HTR-8/SVneo (cell line): ENCODE measurements around the gene EPHA6.
"Not testable (repeated sequence)": the region's sequence is repeated elsewhere in the genome, so short reads cannot be mapped to it uniquely, and the experiment has no call there.

ENCODE experiments used
- DNase-seq: peaks from one replicate; pipeline ENCODE4 v3.0.0; 2011; ENCODE audit warnings: low spot score, mixed read lengths; ENCODE audit not compliant: insufficient read length
- FAIRE-seq: peaks from 2 replicates; lab custom pipeline; 2011; peaks lifted over from hg19 to GRCh38; lab: Jason Lieb, UNC

The EPHA6 gene

DNA sequence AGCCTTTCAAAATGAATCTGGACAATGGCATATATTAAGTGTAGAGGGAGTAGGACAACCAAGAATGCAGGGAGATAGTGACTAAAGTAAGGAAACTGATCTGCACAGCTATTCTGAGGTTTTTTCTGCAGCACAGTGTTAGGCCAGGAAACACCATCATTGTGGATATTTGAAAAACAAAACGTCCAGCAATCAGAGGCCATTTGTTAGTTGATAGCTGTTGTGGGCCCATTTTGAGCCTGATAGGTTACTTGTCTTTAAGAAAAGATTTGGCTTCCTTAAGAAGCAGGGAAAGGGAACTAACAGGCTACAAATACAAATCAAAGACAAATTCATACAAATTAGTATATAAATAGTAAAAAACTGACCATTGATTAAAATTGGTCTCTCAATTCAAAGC lies 574.4 kb downstream of the EPHA6 start:
- DNase-seq = no peak
- FAIRE-seq = no peak

DNA sequence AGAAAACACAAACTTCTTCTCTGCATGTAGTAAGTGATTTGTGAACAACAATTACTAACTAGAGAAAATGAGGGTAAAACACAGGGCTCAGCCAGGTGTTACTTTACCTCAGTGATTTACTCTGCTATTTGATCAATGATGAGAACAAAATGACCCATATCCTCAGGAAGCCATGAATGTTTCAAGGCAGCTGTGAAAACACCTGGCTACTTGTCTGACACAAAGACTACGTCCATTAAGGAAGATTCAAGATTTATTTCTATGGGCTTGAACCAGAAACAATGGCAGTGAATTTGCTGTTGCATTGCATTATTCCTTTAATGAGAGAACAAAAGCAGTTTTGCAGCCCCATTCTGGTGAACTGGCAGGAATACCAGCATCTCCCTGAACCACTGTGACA lies 575.5 kb downstream of the EPHA6 start:
- FAIRE-seq = no peak
- DNase-seq = no peak

- FAIRE-seq (no peak), DNase-seq (no peak)
These were observed 576.8 kb downstream of the EPHA6 start for GRCh38 chr3:97391167-97391566.

GRCh38 chr3:97409612-97410011 lies 595.2 kb downstream of the EPHA6 start:
- DNase-seq (no peak), FAIRE-seq (no peak)

DNA sequence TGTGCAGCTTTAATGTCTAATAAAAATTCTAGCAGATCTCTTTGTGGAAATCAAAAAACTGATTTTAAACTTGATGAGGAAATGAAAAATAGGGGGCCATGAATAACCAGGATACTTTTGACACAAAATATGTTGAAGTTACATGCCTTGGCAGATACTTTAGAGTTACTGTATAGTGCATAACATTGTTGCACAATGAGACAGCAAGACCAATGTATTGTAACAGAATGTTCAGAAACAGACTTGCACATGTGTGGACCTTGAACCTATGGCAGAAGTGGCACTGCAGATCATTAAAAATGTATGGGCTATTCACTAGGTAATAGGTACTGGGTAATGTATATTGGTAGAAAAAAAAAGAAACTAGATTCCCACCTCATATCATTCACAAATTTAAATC lies 607.2 kb downstream of the EPHA6 start:
- DNase-seq (no peak), FAIRE-seq (no peak)

- DNase-seq = no peak
- FAIRE-seq = no peak
These were observed 610.6 kb downstream of the EPHA6 start for GRCh38 chr3:97425002-97425401.

DNA sequence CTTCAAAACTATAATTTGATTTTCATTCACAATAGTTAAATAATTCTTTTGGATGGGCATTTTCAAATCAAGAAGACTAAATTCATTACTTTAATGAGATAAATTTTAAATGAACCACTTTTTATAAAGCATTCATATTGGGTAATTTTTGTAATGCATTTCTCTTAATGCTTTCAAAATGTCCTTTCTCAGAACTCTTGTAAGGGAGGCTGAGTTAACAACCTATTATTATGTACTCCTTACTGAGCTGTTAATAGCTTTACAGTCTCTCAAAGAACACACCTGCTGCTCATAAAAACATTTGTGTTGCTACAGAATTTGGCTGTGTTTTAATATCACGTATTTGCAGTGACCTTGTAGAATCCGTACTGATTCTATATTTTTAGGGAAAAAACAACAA lies 616.2 kb downstream of the EPHA6 start:
- DNase-seq = no peak
- no peak for FAIRE-seq

DNA sequence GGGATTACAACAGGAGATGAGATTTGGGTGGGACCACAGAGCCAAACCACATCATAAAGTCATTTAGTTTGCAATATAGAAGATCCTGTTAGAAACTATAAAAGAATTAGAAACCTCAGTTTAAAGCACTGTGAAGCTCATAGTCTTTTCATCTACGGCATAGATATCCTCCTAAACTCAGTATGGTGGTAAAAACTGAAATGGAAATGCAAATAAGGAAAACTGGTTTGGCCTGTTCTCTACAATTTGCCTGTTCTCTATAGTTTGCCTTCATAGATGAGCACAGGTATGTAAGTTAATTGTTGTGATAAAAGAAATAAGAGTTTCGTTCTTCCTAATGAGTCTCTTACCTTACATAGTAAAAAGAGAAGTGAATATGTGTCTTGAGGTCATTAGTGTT lies 618.5 kb downstream of the EPHA6 start:
- no peak for FAIRE-seq
- no peak for DNase-seq

DNA sequence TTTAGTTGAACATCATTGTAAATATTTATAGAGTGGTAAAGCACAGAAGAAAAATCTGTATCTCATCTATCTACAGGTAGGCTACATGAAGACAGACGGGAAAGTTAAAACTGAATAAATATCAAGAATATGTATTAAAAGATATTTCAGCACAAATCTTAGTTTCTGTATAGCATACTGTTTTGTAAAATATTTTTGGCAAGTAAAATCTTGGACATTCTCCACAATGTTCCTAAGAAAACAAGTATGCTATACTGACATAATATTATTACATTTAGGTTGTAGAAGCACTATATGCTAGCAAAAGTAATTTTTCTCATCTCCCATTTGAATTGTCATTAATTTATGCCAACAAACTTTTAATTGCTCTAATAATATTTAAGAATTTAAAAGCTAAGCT lies 623.7 kb downstream of the EPHA6 start:
- FAIRE-seq (no peak), DNase-seq (no peak)

DNA sequence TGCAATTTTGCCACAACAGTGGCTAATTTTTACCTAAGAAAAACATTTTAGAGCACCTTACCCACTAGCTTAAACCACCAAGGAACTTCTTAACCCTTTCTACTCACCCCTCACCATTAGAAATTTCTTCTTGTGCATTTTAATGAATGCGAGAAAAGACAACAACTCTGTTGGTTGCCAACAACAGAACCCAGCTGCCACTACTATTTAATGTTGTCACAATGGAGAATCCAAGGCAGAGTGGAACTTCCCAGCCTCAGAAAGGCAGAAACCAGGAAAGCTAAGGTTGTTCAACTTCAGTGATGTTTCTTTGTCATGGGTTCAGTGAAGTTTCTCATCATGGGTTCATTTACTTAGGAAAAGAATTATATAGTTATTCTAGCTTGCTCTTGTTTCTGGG lies 625.0 kb downstream of the EPHA6 start:
- no peak for DNase-seq
- no peak for FAIRE-seq

- no peak for DNase-seq
- FAIRE-seq = no peak
These were observed 649.6 kb downstream of the EPHA6 start for GRCh38 chr3:97464035-97464434.

GRCh38 chr3:97470481-97470880 lies 656.1 kb downstream of the EPHA6 start:
- FAIRE-seq = no peak
- DNase-seq = no peak

DNA sequence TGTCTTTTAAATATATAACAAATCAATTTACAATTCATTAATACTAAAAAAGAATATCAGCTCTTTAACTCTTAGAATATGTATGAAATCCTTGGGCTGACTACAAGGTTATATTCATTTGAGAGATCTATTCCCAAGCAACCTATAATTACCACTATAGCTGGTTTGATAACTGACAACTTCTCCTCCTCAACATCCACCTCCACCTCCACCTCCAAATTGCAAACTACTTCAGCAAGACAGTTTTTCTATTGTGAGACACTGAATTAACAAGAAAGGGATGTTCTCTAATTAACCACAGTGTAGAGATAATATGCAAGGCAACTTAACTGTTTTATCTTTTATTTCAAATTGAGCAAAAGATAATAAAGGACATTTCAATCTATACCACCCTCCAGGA lies 665.3 kb downstream of the EPHA6 start:
- FAIRE-seq = no peak
- no peak for DNase-seq

DNA sequence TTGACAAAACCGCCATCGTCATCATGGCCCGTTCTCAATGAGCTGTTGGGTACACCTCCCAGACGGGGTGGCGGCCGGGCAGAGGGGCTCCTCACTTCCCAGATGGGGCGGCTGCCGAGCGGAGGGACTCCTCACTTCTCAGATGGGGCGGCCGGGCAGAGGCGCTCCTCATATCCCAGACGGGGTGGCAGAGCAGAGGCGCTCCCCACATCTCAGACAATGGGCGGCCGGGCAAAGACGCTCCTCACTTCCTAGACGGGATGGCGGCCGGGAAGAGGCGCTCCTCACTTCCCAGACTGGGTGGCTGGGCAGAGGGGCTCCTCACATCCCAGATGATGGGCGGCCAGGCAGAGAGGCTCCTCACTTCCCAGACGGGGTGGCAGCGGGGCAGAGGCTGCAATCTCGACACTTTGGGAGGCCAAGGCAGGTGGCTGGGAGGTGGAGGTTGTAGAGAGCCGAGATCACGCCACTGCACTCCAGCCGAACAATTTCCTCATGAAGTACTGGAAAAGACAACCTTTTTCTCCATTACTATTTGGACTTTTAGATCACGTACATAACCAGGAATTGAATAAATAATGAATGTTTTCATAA lies 666.4 kb downstream of the EPHA6 start:
- not testable (repeated sequence) for FAIRE-seq, DNase-seq

- FAIRE-seq = no peak
- no peak for DNase-seq
These were observed 667.0 kb downstream of the EPHA6 start for GRCh38 chr3:97481416-97481815.

- FAIRE-seq (no peak), DNase-seq (no peak)
These were observed 670.8 kb downstream of the EPHA6 start for GRCh38 chr3:97485206-97485605.

DNA sequence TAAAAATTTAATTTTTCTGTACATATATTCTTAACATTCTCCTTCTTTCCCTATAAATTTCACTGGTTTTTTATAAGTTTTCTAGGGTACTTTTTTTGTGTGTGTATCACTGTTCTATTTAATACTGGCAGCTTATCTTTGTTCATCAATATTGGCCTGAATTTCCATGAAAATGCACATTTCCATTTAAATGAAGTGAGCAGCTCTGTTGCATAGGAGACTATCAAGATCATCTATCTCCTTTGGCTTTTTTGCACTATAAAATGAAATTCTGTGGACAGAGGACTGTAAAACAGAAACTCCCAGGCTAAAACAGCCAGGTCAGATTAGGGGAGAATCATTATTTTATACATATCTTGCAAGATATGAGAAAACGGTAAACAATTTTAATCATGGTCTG lies 673.2 kb downstream of the EPHA6 start:
- no peak for FAIRE-seq
- DNase-seq = no peak

DNA sequence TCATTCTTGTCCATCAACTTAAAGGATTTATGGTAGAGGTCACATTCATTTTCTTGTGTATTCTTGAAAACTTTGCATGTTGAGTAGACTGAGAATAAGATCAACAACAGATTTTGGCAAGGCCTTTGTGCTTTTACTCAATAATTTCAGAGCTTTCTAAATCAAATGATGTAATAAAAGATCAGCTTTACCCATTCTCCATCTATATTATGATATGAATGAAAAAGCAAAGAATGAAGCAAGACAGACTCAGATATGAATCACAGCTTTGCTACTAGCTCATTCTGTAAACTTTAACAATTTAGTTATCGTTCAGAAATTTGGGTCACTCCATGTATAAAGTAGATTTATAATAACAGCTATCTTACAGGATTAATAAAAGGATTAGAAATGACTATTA lies 674.3 kb downstream of the EPHA6 start:
- FAIRE-seq (no peak), DNase-seq (no peak)

DNA sequence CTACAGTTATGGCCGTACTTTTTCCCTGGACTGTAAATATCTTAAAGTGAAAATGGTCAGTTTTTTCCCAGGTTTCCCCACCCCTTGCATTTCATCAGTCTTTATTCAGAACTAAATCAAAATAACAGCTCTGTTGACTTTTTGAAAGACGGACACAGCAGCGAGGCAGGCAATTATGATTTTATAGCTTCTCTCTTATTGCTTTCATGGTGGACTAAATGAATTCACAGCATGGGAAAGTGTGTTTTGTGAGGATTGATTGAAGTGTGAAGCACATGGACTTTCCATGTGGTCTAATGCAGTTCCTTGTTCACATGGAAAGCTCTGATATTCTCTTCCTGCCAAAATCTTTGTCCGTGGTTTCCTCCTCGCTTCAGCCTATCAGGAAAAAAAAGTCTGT lies 681.5 kb downstream of the EPHA6 start:
- FAIRE-seq = no peak

GRCh38 chr3:97497138-97497537 lies 682.7 kb downstream of the EPHA6 start:
- FAIRE-seq = no peak
- DNase-seq = no peak

More for the DNA sequence above, 681.5 kb downstream of the EPHA6 start:
- DNase-seq = no peak

DNA sequence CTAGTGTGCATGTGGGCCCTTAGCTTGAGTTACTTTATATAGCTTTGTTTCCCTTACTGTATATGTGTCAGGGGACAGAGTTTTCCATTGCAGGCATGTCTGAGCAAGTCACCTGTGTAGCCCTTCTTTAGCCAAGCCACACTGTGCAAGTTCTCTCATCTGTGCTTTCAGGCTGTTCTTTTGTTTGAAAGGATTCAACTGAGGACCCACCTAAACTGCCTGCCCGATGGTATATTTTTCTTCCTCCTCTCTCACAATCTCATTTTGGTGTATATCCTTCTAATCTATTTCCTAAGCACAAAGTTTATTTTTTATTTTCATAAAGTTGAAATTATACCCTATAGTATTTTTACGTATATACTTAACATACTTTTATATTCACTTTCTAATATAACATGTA lies 690.1 kb downstream of the EPHA6 start:
- DNase-seq (no peak), FAIRE-seq (no peak)

DNA sequence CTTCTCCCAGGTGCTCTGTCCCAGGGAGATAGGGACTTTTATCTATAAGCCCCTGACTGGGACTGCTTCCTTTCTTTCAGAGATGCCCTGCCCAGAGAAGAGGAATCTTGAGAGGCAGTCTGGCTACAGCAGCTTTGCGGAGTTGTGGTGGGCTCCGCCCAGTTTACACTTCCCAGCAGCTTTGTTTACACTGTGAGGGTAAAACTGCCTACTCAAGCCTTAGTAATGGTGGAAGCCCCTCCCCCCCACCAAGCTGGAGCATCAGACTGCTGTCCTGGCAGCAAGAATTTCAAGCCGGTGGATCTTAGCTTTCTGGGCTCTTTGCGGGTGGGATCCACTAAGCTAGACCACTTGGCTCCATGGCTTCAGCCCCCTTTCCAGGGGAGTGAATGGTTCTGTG lies 696.4 kb downstream of the EPHA6 start:
- DNase-seq = no peak
- FAIRE-seq = no peak

- no peak for DNase-seq
- FAIRE-seq = no peak
These were observed 700.7 kb downstream of the EPHA6 start for GRCh38 chr3:97515076-97515475.
